PC-9 (cell line): ENCODE results near the gene DUSP9.

Source experiments
- EZH2 ChIP-seq: fragments of 200-600 bp; sonication (generic); IDR thresholded peaks from 2 replicates; pipeline ENCODE4 v1.8.0; 2017; ENCODE audit warnings: antibody characterized with exemption, low read depth
- TF ChIP-seq, protein P1 (sequence below): fragments of 200-600 bp; sonication (generic); conservative IDR thresholded peaks from 2 replicates; pipeline ENCODE4 v1.6.1; 2017; ENCODE audit warnings: mixed run types, antibody characterized with exemption, mild to moderate bottlenecking, moderate library complexity

DNA sequence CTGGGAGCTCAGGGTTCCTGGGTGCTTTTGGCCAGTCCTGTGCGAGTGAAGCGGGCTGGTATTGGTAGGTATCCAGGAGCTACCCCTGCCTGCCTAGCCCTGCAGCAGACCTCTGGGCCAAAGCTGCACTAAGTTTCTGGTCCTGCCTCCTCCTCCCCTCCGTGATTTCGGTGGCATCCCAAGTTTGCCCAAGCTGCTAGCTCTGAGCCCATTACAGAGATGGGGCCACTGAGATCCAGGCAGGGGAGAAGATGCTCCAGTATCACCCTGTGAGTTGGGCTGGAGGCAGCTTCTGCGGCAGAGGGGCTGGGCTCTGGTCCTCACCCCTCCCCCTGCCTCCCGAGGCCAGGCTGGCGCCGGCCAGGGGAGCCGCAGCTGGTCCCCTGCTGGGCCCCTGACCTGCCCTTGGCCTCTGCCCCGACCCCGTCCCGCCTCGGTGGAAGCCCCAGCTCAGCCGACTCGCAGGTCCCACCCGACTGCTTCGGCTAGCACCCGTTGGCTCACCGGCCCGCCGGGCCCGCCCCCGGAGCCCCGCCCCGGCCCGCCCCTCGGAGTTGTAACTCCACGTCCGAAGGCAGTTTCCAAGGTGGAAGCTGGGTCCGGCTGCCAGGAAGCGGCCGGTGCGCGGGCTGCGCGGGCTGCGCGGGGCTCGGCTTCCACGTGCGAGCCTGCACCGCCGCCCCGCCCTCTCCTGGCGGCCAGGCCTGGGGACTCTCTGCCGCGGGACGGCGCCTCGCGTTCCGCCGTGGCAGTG lies at the start of gene DUSP9:
- no peak for TF ChIP-seq EZH2
- TF ChIP-seq, protein P1, sequence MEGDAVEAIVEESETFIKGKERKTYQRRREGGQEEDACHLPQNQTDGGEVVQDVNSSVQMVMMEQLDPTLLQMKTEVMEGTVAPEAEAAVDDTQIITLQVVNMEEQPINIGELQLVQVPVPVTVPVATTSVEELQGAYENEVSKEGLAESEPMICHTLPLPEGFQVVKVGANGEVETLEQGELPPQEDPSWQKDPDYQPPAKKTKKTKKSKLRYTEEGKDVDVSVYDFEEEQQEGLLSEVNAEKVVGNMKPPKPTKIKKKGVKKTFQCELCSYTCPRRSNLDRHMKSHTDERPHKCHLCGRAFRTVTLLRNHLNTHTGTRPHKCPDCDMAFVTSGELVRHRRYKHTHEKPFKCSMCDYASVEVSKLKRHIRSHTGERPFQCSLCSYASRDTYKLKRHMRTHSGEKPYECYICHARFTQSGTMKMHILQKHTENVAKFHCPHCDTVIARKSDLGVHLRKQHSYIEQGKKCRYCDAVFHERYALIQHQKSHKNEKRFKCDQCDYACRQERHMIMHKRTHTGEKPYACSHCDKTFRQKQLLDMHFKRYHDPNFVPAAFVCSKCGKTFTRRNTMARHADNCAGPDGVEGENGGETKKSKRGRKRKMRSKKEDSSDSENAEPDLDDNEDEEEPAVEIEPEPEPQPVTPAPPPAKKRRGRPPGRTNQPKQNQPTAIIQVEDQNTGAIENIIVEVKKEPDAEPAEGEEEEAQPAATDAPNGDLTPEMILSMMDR = no peak
